Measurements from ENCODE around the gene UBAP1L. TPM values are rescaled to one million over a fixed set of nuclear protein-coding genes. Genes with fewer than 3 reads are reported as not detected.

UBAP1L gene
- total RNA-seq, 1 donor from 2014 or later: 9.6 TPM

GRCh38 chr15:65133548-65134200 is 18.7 kb upstream of the UBAP1L start, which contains the start of gene PDCD7:
Gene PDCD7 (minus strand): TSS chr15:65133808. CDS start chr15:65133781, 27 bp downstream.
- POLR2A ChIA-PET: interaction anchor here (0.5 to 1.7 kb wide), 13 partner anchors 11 to 1630 kb away, joined by 3 to 14 read pairs (median 4); partner anchors contain the start of genes CLPX, DPP8, PARP16 and RAB11A
- CTCF ChIA-PET: no interaction called here

GRCh38 chr15:65132878-65133547 is 18.0 kb upstream of the UBAP1L start:
- DNase-seq: no peak
- H3K4me1 Mint-ChIP-seq: peaks cover 28% of the 10 kb centered on the region
- H3K36me3 Mint-ChIP-seq (ENCODE audit: low read depth): peaks cover 27% of the 10 kb centered on the region
- peak overlapping the region; percentile 86 for H3K4me3 Mint-ChIP-seq
- H3K27me3 Mint-ChIP-seq: no peaks in the 10 kb centered on the region
- peak overlapping the region; percentile 71 for H3K27ac Mint-ChIP-seq
- ATAC-seq (ENCODE audit: low read depth): peak; percentile 35
- CTCF ChIA-PET: no interaction called here
- intact Hi-C loops (cut with micrococcal nuclease): loop anchor here (1.0 to 2.0 kb wide), 3 partner anchors 52 to 171 kb away; partner anchors contain the start of genes CLPX, RNU5A-1 and RNU5B-1
- POLR2A ChIA-PET: interaction anchor here (0.6 to 1.7 kb wide), 4 partner anchors 33 to 172 kb away, joined by 4 to 9 read pairs (median 6); partner anchors contain the start of genes CLPX, PARP16 and RNU5B-1
- TF ChIP-seq CTCF (IDR thresholded peaks at IDR 0.05): no peak
- H3K9me3 Mint-ChIP-seq: peaks cover 5% of the 10 kb centered on the region

More at GRCh38 chr15:65133548-65134200, 18.7 kb upstream of the UBAP1L start, which contains the start of gene PDCD7:
- Mint-ChIP-seq H3K4me3 (peak within 1 kb of the TSS; percentile 89), H3K4me1 (peaks cover 28% of the 10 kb centered on the region), H3K27ac (peak within 1 kb of the TSS; percentile 84), H3K9me3 (peaks cover 5% of the 10 kb centered on the region), H3K27me3 (no peaks in the 10 kb centered on the region), H3K36me3 (ENCODE audit: low read depth) (peaks cover 20% of the 10 kb centered on the region)
- DNase-seq (peak; percentile 70), ATAC-seq (ENCODE audit: low read depth) (peak; percentile 95)
- TF ChIP-seq CTCF (IDR thresholded peaks at IDR 0.05): no peak
- intact Hi-C loops (cut with micrococcal nuclease): loop anchor here (1.0 to 2.0 kb wide), 3 partner anchors 52 to 171 kb away; partner anchors contain the start of genes CLPX, RNU5A-1 and RNU5B-1

- peaks cover 45% of the 10 kb centered on the region for H3K36me3 Mint-ChIP-seq (ENCODE audit: low read depth)
- H3K27me3 Mint-ChIP-seq: no peaks in the 10 kb centered on the region
- POLR2A ChIA-PET: interaction anchor here (0.5 kb wide), 1 partner anchor 166 kb away, joined by 5 read pairs; no protein-coding TSS in a partner anchor
- DNase-seq (no peak), ATAC-seq (ENCODE audit: low read depth) (no peak)
- CTCF ChIA-PET: no interaction called here
- no peak overlapping the region for H3K4me3 Mint-ChIP-seq
- no peaks in the 10 kb centered on the region for H3K9me3 Mint-ChIP-seq
- H3K27ac Mint-ChIP-seq: no peak overlapping the region
- intact Hi-C loops (cut with micrococcal nuclease): no loop called here
- peaks cover 30% of the 10 kb centered on the region for H3K4me1 Mint-ChIP-seq
- no peak for TF ChIP-seq CTCF (IDR thresholded peaks at IDR 0.05)
Measured at GRCh38 chr15:65130941-65131340, 15.9 kb upstream of the UBAP1L start.

- Mint-ChIP-seq H3K27ac (no peak overlapping the region), H3K4me3 (no peak overlapping the region), H3K27me3 (no peaks in the 10 kb centered on the region), H3K4me1 (no peaks in the 10 kb centered on the region), H3K9me3 (no peaks in the 10 kb centered on the region), H3K36me3 (ENCODE audit: low read depth) (peaks cover 74% of the 10 kb centered on the region)
- no peak for TF ChIP-seq CTCF (IDR thresholded peaks at IDR 0.05)
- DNase-seq (no peak), ATAC-seq (ENCODE audit: low read depth) (no peak)
- CTCF ChIA-PET: no interaction called here
- POLR2A ChIA-PET: interaction anchor here (1.0 kb wide), 1 partner anchor 11 kb away, joined by 3 read pairs; no protein-coding TSS in a partner anchor
- intact Hi-C loops (cut with micrococcal nuclease): no loop called here
Measured at GRCh38 chr15:65115542-65115941, 542 bp upstream of the UBAP1L start.
